GM12864 (cell line): ENCODE data around the gene BCS1L.
A peak's percentile ranks its signal among the peaks of the same experiment; 100 is the strongest.

ENCODE experiments used
- DNase-seq: peaks from one replicate; pipeline ENCODE4 v3.0.0-alpha.2; 2011; ENCODE audit warnings: low read depth
- H3K4me3 ChIP-seq: 2 replicates; pipeline ENCODE4 v1.5.1; 2011; ENCODE audit warnings: mild to moderate bottlenecking, low read depth, low read length, control low read depth
- CTCF ChIP-seq: IDR thresholded peaks from 2 replicates; pipeline ENCODE4 v1.5.1; 2011; ENCODE audit warnings: low read depth, mild to moderate bottlenecking, moderate library complexity, low read length, control low read depth, inconsistent platforms; ENCODE audit errors: missing control alignments

The BCS1L gene

DNA sequence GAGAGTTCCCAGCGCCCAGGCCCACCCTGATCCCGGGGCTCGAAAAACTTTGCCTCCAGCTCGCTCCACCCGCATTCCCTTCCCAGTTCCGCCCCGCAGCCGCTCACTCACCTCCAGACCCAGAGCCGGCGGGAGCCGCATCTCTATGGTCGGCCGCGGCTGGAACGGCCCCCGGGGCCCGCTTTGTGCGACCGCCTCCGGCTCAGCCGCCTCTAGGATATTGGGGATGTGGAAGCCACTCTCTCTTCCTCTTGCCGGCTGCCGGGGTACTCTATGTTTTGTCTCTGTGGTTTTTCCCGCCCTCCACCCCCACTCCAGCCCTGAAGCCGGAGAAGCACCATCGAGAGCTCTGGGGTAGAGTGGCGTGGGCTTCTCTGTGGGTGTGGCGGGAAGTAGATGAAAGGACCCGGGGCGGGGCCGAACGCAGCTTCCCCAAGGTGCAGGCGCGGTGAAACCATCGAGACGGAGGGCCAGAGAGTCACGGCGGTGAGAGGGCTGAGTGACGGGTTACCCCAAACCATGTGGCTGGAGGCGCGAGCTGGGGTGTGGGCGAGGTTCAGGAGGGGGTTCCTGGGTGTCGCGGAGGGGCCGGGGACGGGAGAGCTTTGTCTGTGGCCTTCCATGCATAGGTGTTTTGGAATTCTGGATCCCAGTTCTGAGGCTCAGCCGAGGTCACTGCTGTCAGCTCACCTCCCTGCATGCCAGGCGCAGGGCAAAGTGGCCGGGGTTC, at the start of gene BCS1L, which contains the start of gene ZNF142:
BCS1L (plus strand) TSS at position 426 of the 730 bp plus-strand sequence. CDS start 1,305 bp downstream, outside the sequence.
ZNF142 (minus strand) TSS at position 366 of the 730 bp plus-strand sequence. CDS start 3,194 bp downstream, outside the sequence.
- no peak for TF ChIP-seq CTCF
- peak; percentile 72 for DNase-seq

DNA sequence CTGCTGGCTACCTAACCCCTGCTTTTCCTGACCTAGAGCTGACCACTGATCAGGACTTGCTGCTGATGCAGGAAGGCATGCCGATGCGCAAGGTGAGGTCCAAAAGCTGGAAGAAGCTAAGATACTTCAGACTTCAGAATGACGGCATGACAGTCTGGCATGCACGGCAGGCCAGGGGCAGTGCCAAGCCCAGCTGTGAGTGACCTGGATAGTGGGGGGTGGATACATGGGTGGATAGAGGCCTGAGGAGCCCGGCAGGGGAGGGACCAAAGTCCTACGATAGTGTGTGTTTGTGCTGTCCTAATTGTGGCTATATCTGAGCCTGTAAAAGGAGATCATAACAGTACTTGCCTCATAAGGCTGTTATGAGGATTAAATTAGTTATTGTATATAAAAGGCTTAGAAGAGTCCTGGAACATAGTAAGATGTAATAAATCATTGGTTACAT, 43.6 kb upstream of the BCS1L start:
- H3K4me3 ChIP-seq, result no peak overlapping the region
- no peak for TF ChIP-seq CTCF
- DNase-seq, result no peak

More for the DNA sequence above, at the start of gene BCS1L, which contains the start of gene ZNF142:
- peak within 1 kb of the TSS; percentile 88 for H3K4me3 ChIP-seq

GRCh38 chr2:218618102-218618860, 41.2 kb upstream of the BCS1L start:
- H3K4me3 ChIP-seq, result no peak overlapping the region
- DNase-seq, result no peak
- TF ChIP-seq CTCF, result peak; percentile 27

GRCh38 chr2:218621007-218621406, 38.5 kb upstream of the BCS1L start:
- TF ChIP-seq CTCF, result no peak
- H3K4me3 ChIP-seq, result no peak overlapping the region
- no peak for DNase-seq

GRCh38 chr2:218622606-218623365, 36.7 kb upstream of the BCS1L start:
- no peak for TF ChIP-seq CTCF
- H3K4me3 ChIP-seq, result no peak overlapping the region
- no peak for DNase-seq

DNA sequence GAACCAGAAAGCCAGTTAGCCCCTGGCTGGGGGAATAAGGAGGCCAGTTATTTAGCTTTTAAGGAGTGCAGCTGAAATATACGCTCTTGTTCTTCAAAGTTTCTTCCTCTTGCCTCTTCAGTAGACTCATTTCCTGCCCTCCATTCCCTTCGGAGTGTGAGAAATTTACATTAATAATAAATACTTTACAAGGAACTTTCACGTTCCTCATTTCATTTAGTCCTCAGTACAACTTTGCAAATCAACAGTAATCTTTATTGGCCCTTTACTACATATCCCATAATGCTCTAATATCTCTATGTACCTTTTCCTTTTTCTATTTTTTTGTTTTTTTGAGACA, 36.1 kb upstream of the BCS1L start:
- H3K4me3 ChIP-seq, result no peak overlapping the region
- no peak for TF ChIP-seq CTCF
- DNase-seq, result no peak
